Measurements from ENCODE around the gene BOLL.
"Not testable (repeated sequence)": the region's sequence is repeated elsewhere in the genome, so short reads cannot be mapped to it uniquely, and the experiment has no call there.

Gene BOLL

GRCh38 chr2:197707316-197708213 is 77.6 kb downstream of the BOLL start:
- DNase-seq = peak in 2 of 58 donors; percentile 9 to 26

GRCh38 chr2:197706839-197707207 is 78.3 kb downstream of the BOLL start:
- DNase-seq = no peak

GRCh38 chr2:197705912-197706838 is 78.9 kb downstream of the BOLL start:
- DNase-seq = peak in 5 of 58 donors; percentile 4 to 63 (median 56)

- peak; percentile 34 to 96 (median 89) for DNase-seq
These were observed 79.8 kb downstream of the BOLL start, which contains the start of gene MARS2 for GRCh38 chr2:197705121-197705911. Gene MARS2 (plus strand): TSS chr2:197705369. CDS start chr2:197705406, 37 bp downstream.

GRCh38 chr2:197704434-197705120 is 80.5 kb downstream of the BOLL start:
- peak in 2 of 58 donors; percentile 55 to 75 for DNase-seq

DNA sequence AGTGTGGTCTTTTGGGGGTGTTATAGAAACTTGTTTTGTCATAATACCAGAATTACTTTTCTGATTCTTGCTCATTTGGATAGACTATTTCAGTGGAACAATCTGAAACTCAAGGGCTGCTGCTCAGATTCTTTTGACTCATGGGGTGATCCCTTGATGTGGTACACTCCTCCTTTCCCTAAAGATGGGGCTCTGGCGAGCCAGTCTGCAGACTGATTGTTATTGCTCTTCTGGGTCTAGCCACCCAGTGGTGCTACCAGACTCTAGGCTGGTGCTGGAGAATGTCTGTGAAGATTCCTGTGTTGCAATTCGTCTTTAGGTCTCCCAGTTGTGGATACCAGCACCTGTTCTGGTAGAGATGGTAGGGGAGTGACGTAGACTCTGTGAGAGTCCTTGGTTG is 84.2 kb downstream of the BOLL start:
- DNase-seq = no peak

DNA sequence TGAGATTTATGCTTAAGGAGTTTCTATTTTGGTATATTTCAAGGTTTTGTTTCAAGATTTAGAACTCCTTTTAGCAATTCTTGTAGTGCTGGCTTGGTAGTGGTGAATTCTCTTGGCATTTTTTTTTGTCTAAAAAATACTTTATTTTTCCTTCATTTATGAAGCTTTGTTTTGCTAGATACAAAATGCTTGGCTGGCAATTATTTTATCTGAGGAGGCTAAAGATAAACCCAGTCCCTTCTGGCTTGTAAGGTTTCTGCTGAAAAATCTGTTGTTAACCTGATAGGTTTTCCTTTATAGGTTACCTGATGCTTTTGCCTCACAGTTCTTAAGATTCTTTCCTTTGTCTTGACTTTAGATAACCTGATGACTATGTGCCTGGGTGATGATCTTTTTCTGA is 85.4 kb downstream of the BOLL start:
- DNase-seq = not testable (repeated sequence)

- DNase-seq = not testable (repeated sequence)
These were observed 88.5 kb downstream of the BOLL start for GRCh38 chr2:197696571-197696970.

- DNase-seq = not testable (repeated sequence)
These were observed 89.1 kb downstream of the BOLL start for GRCh38 chr2:197695971-197696370.

GRCh38 chr2:197695206-197695605 is 89.9 kb downstream of the BOLL start:
- DNase-seq = not testable (repeated sequence)

GRCh38 chr2:197677483-197677882 is 107.6 kb downstream of the BOLL start:
- no peak for DNase-seq

DNA sequence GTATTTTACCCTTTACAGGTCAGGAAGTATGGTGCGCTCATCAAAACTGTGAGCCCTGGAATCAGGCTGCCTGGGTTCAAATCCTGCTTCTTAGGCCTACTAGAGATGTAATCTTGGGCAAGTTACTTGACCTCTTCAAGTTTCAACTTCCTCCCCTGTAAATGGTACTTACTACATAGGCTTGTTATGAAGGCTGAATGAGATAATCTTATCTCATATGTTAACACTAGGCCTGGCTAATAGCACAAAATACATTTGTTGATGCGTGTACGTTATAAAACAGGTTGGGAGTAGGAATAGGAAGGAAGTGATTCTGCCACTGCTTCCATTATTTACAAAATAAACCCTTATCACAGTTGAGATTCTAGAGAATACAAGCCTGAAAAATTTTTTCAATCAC is 108.1 kb downstream of the BOLL start:
- no peak for DNase-seq
